Suprapubic skin (tissue), 4 donors: Measurements from ENCODE around the gene CXCL12.

Experiments used
- CTCF ChIP-seq, 2 donors: fragments of 200-600 bp in 1 of 2; fragments of 450-650 bp in 1 of 2; sonication (generic) in 1 of 2; IDR thresholded peaks; one replicate each; pipeline ENCODE4 v1.5.1; 2016 to 2019; ENCODE audit warnings: antibody characterized with exemption in 2 of 2, mild to moderate bottlenecking in 1 of 2, moderate library complexity in 1 of 2
- EP300 ChIP-seq: sonication (generic); formaldehyde crosslinking; IDR thresholded peaks from one replicate; pipeline ENCODE4 v1.6.1; 2017; ENCODE audit warnings: antibody characterized with exemption
- POLR2A ChIP-seq, 2 donors: fragments of 450-650 bp; IDR thresholded peaks; one replicate each; pipeline ENCODE4 v1.6.1; 2017; ENCODE audit warnings: antibody characterized with exemption in 2 of 2, mild to moderate bottlenecking in 2 of 2, moderate library complexity in 2 of 2
- POLR2AphosphoS5 ChIP-seq, 3 donors: sonication (generic); formaldehyde crosslinking; IDR thresholded peaks; one replicate each; pipeline ENCODE4 v1.6.1; 2017; ENCODE audit warnings: antibody characterized with exemption in 3 of 3

GRCh38 chr10:44416936-44417335 is 32.0 kb upstream of the CXCL12 start:
- no peak for TF ChIP-seq CTCF (IDR thresholded peaks at IDR 0.05)
- TF ChIP-seq EP300, result no peak
- TF ChIP-seq POLR2A (IDR thresholded peaks at IDR 0.05), result no peak
- no peak for TF ChIP-seq POLR2AphosphoS5 (IDR thresholded peaks at IDR 0.05)
